Skeletal muscle tissue (tissue), 4 donors: ENCODE results near the gene GAGE10. TPM values are rescaled to one million over a fixed set of nuclear protein-coding genes. Genes with fewer than 3 reads are reported as not detected.

ENCODE experiments used
- H3K27ac ChIP-seq: one replicate; pipeline ENCODE4 v1.7.0; 2013; ENCODE audit warnings: mild to moderate bottlenecking, low read depth, low read length, inconsistent platforms
- H3K27me3 ChIP-seq, 3 donors: one replicate each; pipeline ENCODE4 v1.7.0; 2013; ENCODE audit warnings: low read length in 3 of 3; ENCODE audit not compliant: control insufficient read depth in 3 of 3, insufficient read depth in 3 of 3
- H3K36me3 ChIP-seq, 3 donors: one replicate each; pipeline ENCODE4 v1.7.0; 2013; ENCODE audit warnings: low read length in 3 of 3; ENCODE audit not compliant: control insufficient read depth in 3 of 3, insufficient read depth in 3 of 3
- H3K4me1 ChIP-seq, 3 donors: one replicate each; pipeline ENCODE4 v1.7.0; 2013; ENCODE audit warnings: low read length in 3 of 3, mild to moderate bottlenecking in 3 of 3; ENCODE audit not compliant: control insufficient read depth in 3 of 3, insufficient read depth in 3 of 3
- H3K4me3 ChIP-seq, 3 donors: one replicate each; pipeline ENCODE4 v1.7.0; 2013; ENCODE audit warnings: low read length in 3 of 3
- H3K9ac ChIP-seq, 3 donors: one replicate each; pipeline ENCODE4 v1.7.0; 2013; ENCODE audit warnings: low read length in 3 of 3, mild to moderate bottlenecking in 3 of 3, moderate library complexity in 2 of 3, low read depth in 1 of 3
- H3K9me3 ChIP-seq, 3 donors: one replicate each; pipeline ENCODE4 v1.7.0; 2013; ENCODE audit warnings: low read length in 3 of 3; ENCODE audit not compliant: control insufficient read depth in 3 of 3
- total RNA-seq: library from RNA; depleted of rRNA; stranded (reverse); fragments of >200 nt; gene quantifications from one replicate; pipeline ENCODE4 v1.2.3, GENCODE V29; 2014
- donor health status: Osteomylitis.

Gene GAGE10, protein sequence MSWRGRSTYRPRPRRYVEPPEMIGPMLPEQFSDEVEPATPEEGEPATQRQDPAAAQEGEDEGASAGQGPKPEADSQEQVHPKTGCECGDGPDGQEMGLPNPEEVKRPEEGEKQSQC
- not detected for total RNA-seq

GRCh38 chrX:49303346-49303745 is at the start of gene GAGE10:
TSS of gene GAGE10 (plus strand) at chrX:49303646. CDS start at chrX:49304860, 1,214 bp downstream.
- no peak within 1 kb of the TSS for H3K27ac ChIP-seq
- no peak within 1 kb of the TSS for H3K4me3 ChIP-seq
- no peaks in the 10 kb centered on the region for H3K4me1 ChIP-seq
- H3K9me3 ChIP-seq: no peaks in the 10 kb centered on the region
- H3K36me3 ChIP-seq: no peaks in the 10 kb centered on the region
- H3K27me3 ChIP-seq: peaks cover 0 to 3% (median 0%) of the 10 kb centered on the region in 3 donors
- H3K9ac ChIP-seq: no peak within 1 kb of the TSS

- Histone ChIP-seq H3K9me3 (no peaks in the 10 kb centered on the region), H3K4me3 (no peak overlapping the region), H3K27ac (no peak overlapping the region), H3K36me3 (peaks cover 0 to 7% (median 0%) of the 10 kb centered on the region in 3 donors), H3K9ac (no peak overlapping the region), H3K27me3 (peaks cover 0 to 4% (median 0%) of the 10 kb centered on the region in 3 donors), H3K4me1 (no peaks in the 10 kb centered on the region)
Observed at GRCh38 chrX:49254639-49255038, 48.8 kb upstream of the GAGE10 start.

DNA sequence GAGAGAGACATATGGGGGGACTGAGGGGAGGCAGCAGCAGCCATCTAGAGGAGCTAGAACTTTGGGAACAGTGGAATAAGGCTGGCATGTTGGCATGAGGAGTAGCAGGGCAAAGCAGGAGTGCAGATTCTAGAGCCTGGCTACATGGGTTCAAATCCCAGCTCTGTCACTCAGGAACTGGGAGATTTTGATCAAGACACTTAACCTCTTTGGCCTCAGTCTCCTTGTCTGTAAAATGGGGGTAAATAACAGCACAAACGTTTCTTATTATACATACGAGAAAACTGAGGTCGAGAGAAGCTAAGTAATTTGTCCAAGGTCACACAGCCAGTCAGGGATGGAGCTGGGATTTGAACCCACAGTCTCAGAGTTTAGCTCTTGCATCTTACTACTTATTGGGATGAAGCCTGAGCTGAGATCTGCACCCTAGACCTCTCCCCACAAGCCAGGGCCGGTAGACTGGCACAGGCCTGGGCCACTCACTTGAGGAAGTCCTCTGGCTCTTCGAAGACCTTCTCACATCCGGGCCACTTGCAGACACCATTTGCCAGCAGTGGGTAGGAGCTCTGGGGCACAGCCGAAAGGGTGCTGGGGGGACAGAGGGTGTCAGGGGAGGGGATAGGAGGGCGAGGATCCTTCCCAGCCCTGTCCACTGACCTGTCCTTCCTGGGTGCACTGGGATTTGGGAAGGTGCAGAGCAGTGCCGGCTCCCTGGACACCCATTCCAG is 47.0 kb upstream of the GAGE10 start:
- no peaks in the 10 kb centered on the region for H3K4me1 ChIP-seq
- no peaks in the 10 kb centered on the region for H3K9me3 ChIP-seq
- H3K27ac ChIP-seq: no peak overlapping the region
- H3K9ac ChIP-seq: no peak overlapping the region
- H3K27me3 ChIP-seq: peaks cover 0 to 4% (median 0%) of the 10 kb centered on the region in 3 donors
- no peak overlapping the region for H3K4me3 ChIP-seq
- H3K36me3 ChIP-seq: no peaks in the 10 kb centered on the region

- no peak overlapping the region for H3K27ac ChIP-seq
- no peaks in the 10 kb centered on the region for H3K4me1 ChIP-seq
- H3K36me3 ChIP-seq: no peaks in the 10 kb centered on the region
- peaks cover 0 to 4% (median 0%) of the 10 kb centered on the region in 3 donors for H3K27me3 ChIP-seq
- no peak overlapping the region for H3K4me3 ChIP-seq
- no peak overlapping the region for H3K9ac ChIP-seq
- H3K9me3 ChIP-seq: no peaks in the 10 kb centered on the region
Observed at GRCh38 chrX:49257074-49257790, 46.2 kb upstream of the GAGE10 start.

- Histone ChIP-seq H3K27ac (no peak overlapping the region), H3K36me3 (no peaks in the 10 kb centered on the region), H3K9me3 (no peaks in the 10 kb centered on the region), H3K27me3 (no peaks in the 10 kb centered on the region), H3K4me3 (no peak overlapping the region), H3K4me1 (no peaks in the 10 kb centered on the region), H3K9ac (no peak overlapping the region)
Observed at GRCh38 chrX:49257846-49258748, 45.3 kb upstream of the GAGE10 start.

DNA sequence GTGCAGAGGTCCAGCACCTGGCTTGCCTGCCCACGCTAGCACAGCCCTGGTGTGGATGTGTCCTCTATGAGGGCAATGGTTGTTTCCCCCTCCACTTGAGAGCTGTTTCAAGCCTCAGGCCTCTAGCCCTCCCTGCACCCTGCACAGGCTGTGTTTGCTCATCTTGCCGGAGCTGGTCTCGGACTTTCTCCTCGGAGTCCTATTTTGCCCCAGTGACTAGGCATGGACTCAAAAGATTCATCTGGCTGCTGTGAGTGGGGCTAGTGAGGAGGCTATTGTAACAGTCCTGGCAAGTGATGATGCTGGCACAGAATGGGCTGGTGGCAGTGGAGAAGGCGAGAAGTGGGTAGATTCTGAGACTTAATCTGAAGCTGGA is 44.7 kb upstream of the GAGE10 start:
- no peak overlapping the region for H3K4me3 ChIP-seq
- no peak overlapping the region for H3K9ac ChIP-seq
- H3K27ac ChIP-seq: no peak overlapping the region
- H3K36me3 ChIP-seq: no peaks in the 10 kb centered on the region
- H3K27me3 ChIP-seq: no peaks in the 10 kb centered on the region
- H3K9me3 ChIP-seq: no peaks in the 10 kb centered on the region
- no peaks in the 10 kb centered on the region for H3K4me1 ChIP-seq

GRCh38 chrX:49260221-49260985 is 43.0 kb upstream of the GAGE10 start:
- H3K4me1 ChIP-seq: no peaks in the 10 kb centered on the region
- no peaks in the 10 kb centered on the region for H3K27me3 ChIP-seq
- H3K9me3 ChIP-seq: no peaks in the 10 kb centered on the region
- no peaks in the 10 kb centered on the region for H3K36me3 ChIP-seq
- no peak overlapping the region for H3K4me3 ChIP-seq
- H3K27ac ChIP-seq: no peak overlapping the region
- no peak overlapping the region for H3K9ac ChIP-seq

DNA sequence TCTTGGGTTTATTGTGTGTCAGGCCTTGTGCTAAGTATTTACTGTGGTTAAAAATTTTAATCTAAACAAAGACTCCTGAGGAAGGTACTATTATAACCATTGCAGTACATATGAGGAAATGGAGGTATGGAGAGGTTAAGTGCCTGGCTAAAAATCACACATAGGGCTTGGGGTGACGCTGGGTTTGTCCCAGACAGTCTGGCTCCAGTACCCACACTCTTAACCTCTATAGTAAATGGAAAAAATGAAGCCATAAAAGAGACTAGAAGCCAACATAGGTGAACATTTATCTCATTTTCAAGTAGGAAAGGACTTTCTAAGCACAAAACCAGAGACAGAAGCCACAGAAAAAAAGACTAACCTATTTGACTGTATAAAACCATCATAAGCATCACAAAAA is 40.8 kb upstream of the GAGE10 start:
- Histone ChIP-seq H3K9ac (no peak overlapping the region), H3K9me3 (no peaks in the 10 kb centered on the region), H3K36me3 (no peaks in the 10 kb centered on the region), H3K4me3 (no peak overlapping the region), H3K27ac (no peak overlapping the region), H3K27me3 (no peaks in the 10 kb centered on the region), H3K4me1 (no peaks in the 10 kb centered on the region)

GRCh38 chrX:49263631-49264030 is 39.8 kb upstream of the GAGE10 start:
- H3K4me1 ChIP-seq: peaks cover 0 to 2% (median 2%) of the 10 kb centered on the region in 3 donors
- H3K4me3 ChIP-seq: no peak overlapping the region
- no peaks in the 10 kb centered on the region for H3K27me3 ChIP-seq
- no peaks in the 10 kb centered on the region for H3K36me3 ChIP-seq
- no peak overlapping the region for H3K27ac ChIP-seq
- no peaks in the 10 kb centered on the region for H3K9me3 ChIP-seq
- H3K9ac ChIP-seq: no peak overlapping the region
